Measurements from ENCODE around the gene ATP8A2. TPM values are rescaled to one million over a fixed set of nuclear protein-coding genes. Genes with fewer than 3 reads are reported as not detected.

Gene ATP8A2
- total RNA-seq, 1 donor from 2014 or later = 0.40 TPM

Other genes starting within 250 kb of the ATP8A2 start
- gene AMER2, start 199.7 kb upstream of the ATP8A2 start, total RNA-seq = not detected in 2 replicates
- gene MTMR6, start 84.5 kb upstream of the ATP8A2 start, total RNA-seq = 15.7 and 16.2 TPM in 2 replicates
- gene NUP58, start 70.3 kb upstream of the ATP8A2 start, total RNA-seq = 143 and 149 TPM in 2 replicates

Measured in activated CD4-positive, alpha-beta T cell treated with anti-CD3 and anti-CD28 coated beads, Interleukin-2, amount 10 ng/mL, durations not matched to agents 24 days and 14 days (primary cell).